Activated CD8-positive, alpha-beta memory T cell treated with anti-CD3 and anti-CD28 coated beads for 24 hours (primary cell): Measurements from ENCODE around the gene IFNGR1.

Source experiments
- DNase-seq: peaks from one replicate; pipeline ENCODE4 v3.0.0-alpha.2; 2020

IFNGR1 gene

GRCh38 chr6:137172734-137173431 is 46.3 kb downstream of the IFNGR1 start:
- DNase-seq = no peak

- DNase-seq = no peak
Measured at GRCh38 chr6:137171824-137172733, 47.1 kb downstream of the IFNGR1 start.

- DNase-seq = no peak
Measured at GRCh38 chr6:137171053-137171374, 48.2 kb downstream of the IFNGR1 start.

- no peak for DNase-seq
Measured at GRCh38 chr6:137170266-137171052, 48.7 kb downstream of the IFNGR1 start.

GRCh38 chr6:137167702-137168377 is 51.3 kb downstream of the IFNGR1 start:
- no peak for DNase-seq

GRCh38 chr6:137166247-137167098 is 52.7 kb downstream of the IFNGR1 start:
- no peak for DNase-seq

- DNase-seq = no peak
Measured at GRCh38 chr6:137165375-137166246, 53.6 kb downstream of the IFNGR1 start.

- no peak for DNase-seq
Measured at GRCh38 chr6:137163732-137164318, 55.4 kb downstream of the IFNGR1 start.

- DNase-seq = no peak
Measured at GRCh38 chr6:137162692-137163306, 56.4 kb downstream of the IFNGR1 start.

- no peak for DNase-seq
Measured at GRCh38 chr6:137161949-137162348, 57.2 kb downstream of the IFNGR1 start.

- DNase-seq = no peak
Measured at GRCh38 chr6:137160763-137161162, 58.4 kb downstream of the IFNGR1 start.

GRCh38 chr6:137159912-137160311 is 59.3 kb downstream of the IFNGR1 start:
- DNase-seq = no peak

- no peak for DNase-seq
Measured at GRCh38 chr6:137157601-137158000, 61.6 kb downstream of the IFNGR1 start.

- no peak for DNase-seq
Measured at GRCh38 chr6:137156650-137157049, 62.5 kb downstream of the IFNGR1 start.

- no peak for DNase-seq
Measured at GRCh38 chr6:137155830-137156229, 63.4 kb downstream of the IFNGR1 start.

- DNase-seq = no peak
Measured at GRCh38 chr6:137150072-137150471, 69.1 kb downstream of the IFNGR1 start.

- DNase-seq = no peak
Measured at GRCh38 chr6:137149035-137149393, 70.2 kb downstream of the IFNGR1 start.

GRCh38 chr6:137148306-137149034 is 70.7 kb downstream of the IFNGR1 start:
- DNase-seq = no peak
